B cell (primary cell): ENCODE measurements around the gene TLR10.

ENCODE experiments used
- CTCF ChIP-seq: fragments of 200-600 bp; IDR thresholded peaks from one replicate; pipeline ENCODE4 v1.8.0; 2022; ENCODE audit warnings: antibody characterized with exemption, mild to moderate bottlenecking
- EZH2 ChIP-seq: IDR thresholded peaks from 2 replicates; pipeline ENCODE4 v1.6.1; 2012; ENCODE audit warnings: borderline replicate concordance, low read depth, mild to moderate bottlenecking, moderate library complexity, low read length; ENCODE audit not compliant: insufficient read depth, poor library complexity, severe bottlenecking

DNA sequence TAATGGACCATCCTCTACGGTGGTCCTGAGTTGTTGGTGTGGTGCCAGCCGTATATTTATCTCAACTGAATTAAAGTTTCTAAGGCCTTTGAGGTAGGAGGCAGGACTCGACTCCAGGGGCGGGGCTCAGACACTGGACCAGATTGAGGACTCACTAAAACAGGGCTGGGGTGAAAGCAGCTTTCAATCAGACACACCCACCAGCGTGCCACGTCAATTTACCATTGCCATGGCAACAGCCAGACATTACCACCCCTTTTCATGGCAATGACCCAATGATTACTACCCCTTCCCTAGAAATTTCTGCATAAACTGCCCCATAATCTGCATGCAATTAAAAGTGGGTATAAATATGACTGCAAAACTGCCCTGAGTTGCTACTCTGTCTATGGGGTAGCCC is 28.5 kb upstream of the TLR10 start:
- TF ChIP-seq CTCF (no peak), EZH2 (no peak)
